Kidney epithelial cell (primary cell): ENCODE measurements around the gene EPHB1. TPM values are rescaled to one million over a fixed set of nuclear protein-coding genes. Genes with fewer than 3 reads are reported as not detected.

Source experiments
- DNase-seq: peaks from one replicate; pipeline ENCODE4 v3.0.0-alpha.2; 2010; ENCODE audit warnings: low read depth
- H3K27me3 ChIP-seq: 2 replicates; pipeline ENCODE4 v1.6.0; 2011; ENCODE audit warnings: low read length; ENCODE audit not compliant: control insufficient read depth, insufficient read depth
- H3K36me3 ChIP-seq: 2 replicates; pipeline ENCODE4 v1.5.1; 2011; ENCODE audit warnings: low read length; ENCODE audit not compliant: control insufficient read depth, insufficient read depth
- H3K4me3 ChIP-seq: 2 replicates; pipeline ENCODE4 v1.5.1; 2011; ENCODE audit warnings: low read depth, mild to moderate bottlenecking, control low read depth, low read length
- CTCF ChIP-seq: IDR thresholded peaks from 2 replicates; pipeline ENCODE4 v1.5.1; 2011; ENCODE audit warnings: mild to moderate bottlenecking, moderate library complexity, low read length, control low read depth, inconsistent platforms; ENCODE audit not compliant: insufficient read depth, poor library complexity, severe bottlenecking
- total RNA-seq: library from RNA; depleted of rRNA; stranded (reverse); fragments of >200 nt; gene quantifications from 2 replicates; pipeline ENCODE4 v1.2.3, GENCODE V29; 2015

Gene EPHB1
- total RNA-seq, 1 donor from 2014 or later: 10.8 TPM

DNA sequence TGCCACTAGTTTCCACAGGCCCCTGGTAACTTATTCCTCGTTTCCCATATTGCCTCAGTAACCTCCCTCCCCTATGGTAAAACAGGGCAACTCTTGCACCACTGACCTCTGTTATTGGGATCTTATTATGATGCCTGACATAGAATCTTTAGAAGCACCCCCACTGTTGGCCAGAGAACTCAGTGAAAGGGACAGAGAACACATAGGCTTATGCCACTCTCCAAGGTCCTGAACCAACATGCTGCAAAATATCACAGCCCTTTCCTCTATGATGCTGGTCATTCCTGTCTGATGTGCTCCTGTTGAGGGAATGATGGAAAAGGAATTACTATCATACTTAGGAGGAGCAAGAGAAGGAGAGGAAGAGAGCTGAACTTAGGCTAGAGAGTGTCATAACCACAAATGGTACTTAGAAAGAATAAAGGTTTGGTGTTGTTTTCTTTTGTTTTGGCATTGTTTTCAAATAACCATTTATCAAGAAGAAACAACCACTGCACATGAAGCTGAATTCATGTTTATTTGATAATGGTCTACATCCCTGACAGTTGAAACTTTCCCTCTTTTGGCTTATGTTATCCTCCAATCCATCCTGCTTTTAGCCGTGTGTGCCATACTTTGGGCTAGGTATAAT, 330.2 kb downstream of the EPHB1 start:
- no peak for TF ChIP-seq CTCF
- Histone ChIP-seq H3K36me3 (no peaks in the 10 kb centered on the region), H3K27me3 (no peaks in the 10 kb centered on the region), H3K4me3 (no peak overlapping the region)
- no peak for DNase-seq

- DNase-seq: no peak
- TF ChIP-seq CTCF: no peak
- Histone ChIP-seq H3K4me3 (no peak overlapping the region), H3K27me3 (no peaks in the 10 kb centered on the region), H3K36me3 (no peaks in the 10 kb centered on the region)
These were observed 332.9 kb downstream of the EPHB1 start for GRCh38 chr3:135127946-135128470.

DNA sequence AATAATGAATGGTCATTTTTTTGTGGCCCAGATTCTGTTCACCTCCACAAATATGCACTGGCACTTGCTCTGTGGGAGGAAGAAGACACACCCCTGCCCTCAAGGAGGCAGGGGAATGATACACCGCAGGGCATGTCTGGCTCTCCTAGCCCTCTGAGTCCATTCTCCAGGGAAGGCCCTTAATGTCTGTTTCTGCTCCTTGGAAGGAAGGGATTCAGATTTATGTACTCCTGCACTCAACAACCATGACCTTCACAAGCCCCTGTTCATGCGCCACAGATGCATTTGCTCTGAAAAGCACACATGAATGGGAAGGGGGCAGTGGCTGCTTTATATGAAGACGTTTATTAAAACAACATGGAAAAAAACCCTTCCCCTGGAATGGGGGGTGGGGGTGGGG, 333.8 kb downstream of the EPHB1 start:
- no peak for TF ChIP-seq CTCF
- no peak overlapping the region for H3K4me3 ChIP-seq
- no peak for DNase-seq
- no peaks in the 10 kb centered on the region for H3K27me3 ChIP-seq
- no peaks in the 10 kb centered on the region for H3K36me3 ChIP-seq

- H3K27me3 ChIP-seq: no peaks in the 10 kb centered on the region
- H3K4me3 ChIP-seq: no peak overlapping the region
- no peak for TF ChIP-seq CTCF
- H3K36me3 ChIP-seq: no peaks in the 10 kb centered on the region
- no peak for DNase-seq
These were observed 336.2 kb downstream of the EPHB1 start for GRCh38 chr3:135131290-135131689.

GRCh38 chr3:135133905-135134683, 339.0 kb downstream of the EPHB1 start:
- Histone ChIP-seq H3K36me3 (no peaks in the 10 kb centered on the region), H3K27me3 (no peaks in the 10 kb centered on the region), H3K4me3 (no peak overlapping the region)
- TF ChIP-seq CTCF: no peak
- no peak for DNase-seq
